ENCODE data around the gene OAF. TPM values are rescaled to one million over a fixed set of nuclear protein-coding genes. Genes with fewer than 3 reads are reported as not detected.

OAF gene
- total RNA-seq, 1 donor from 2014 or later, result 20.9 TPM

DNA sequence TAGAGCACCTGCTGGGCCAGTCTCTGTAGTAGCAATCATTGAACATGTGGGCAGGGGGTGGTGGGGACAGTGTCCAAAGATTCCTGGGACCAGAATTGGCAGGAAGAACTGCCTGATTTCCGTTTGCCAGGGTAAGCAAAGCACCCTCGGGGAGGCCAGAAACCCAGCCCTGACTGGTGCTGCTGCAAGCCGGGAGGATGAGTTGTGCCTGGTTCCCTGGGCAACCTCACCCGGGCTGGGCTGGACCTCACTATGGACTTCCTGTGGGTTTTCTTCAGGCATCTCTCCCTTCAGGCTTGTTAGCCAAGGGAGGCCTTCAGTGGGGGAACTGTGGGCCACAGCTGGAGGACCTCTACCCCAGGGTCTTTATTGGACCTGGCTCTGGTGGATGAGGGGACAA is 21.1 kb downstream of the OAF start:
- H3K27ac ChIP-seq (ENCODE audit: low read depth, low read length), result no peak overlapping the region
- H3K36me3 Mint-ChIP-seq (ENCODE audit: low read depth, unreplicated experiment), result peaks cover 4% of the 10 kb centered on the region
- no peak for FAIRE-seq

DNA sequence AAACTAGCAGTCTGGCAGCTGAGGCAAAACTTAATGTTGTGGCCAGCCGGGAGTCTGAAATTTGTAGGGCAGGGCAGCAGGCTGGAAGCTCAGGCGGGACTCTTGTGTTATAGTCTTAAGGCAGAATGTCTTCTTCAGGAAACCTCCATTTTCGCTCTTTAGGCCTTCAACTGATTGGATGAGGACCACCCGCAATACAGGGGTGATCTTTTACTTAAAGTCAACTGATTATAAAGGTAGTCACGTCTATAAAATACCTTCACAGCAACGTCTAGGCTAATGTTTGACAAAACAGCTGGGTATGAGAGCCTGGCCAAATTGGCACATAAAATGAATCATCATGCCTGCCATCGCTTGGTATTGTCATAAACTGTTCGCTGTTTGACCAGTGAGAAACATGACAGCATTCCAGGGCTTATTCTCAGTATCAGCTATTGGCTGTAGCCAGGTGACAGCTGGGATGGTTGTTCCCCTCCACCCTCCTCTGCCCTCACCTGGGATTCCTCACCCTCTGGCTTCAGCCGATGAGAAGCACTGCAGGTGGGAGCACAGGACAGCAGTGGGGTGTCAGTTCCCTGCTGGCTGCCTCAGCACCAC is 22.5 kb downstream of the OAF start:
- peaks cover 28% of the 10 kb centered on the region for H3K27me3 ChIP-seq (ENCODE audit: insufficient read depth, low read length)
- H3K79me2 ChIP-seq (ENCODE audit: insufficient read depth, low read length), result no peaks in the 10 kb centered on the region
- H4K20me1 ChIP-seq (ENCODE audit: insufficient read depth, low read length), result peaks cover 3% of the 10 kb centered on the region
- no peak for DNase-seq (ENCODE audit: low read depth)
- H3K27ac Mint-ChIP-seq (ENCODE audit: unreplicated experiment), result no peak overlapping the region
- no peak overlapping the region for H3K4me2 ChIP-seq (ENCODE audit: low read length)
- H2AFZ ChIP-seq (ENCODE audit: low read depth, low read length), result no peak overlapping the region
- H3K9me3 ChIP-seq (ENCODE audit: insufficient read depth, low read depth, low read length), result no peaks in the 10 kb centered on the region
- no peak overlapping the region for H3K9ac ChIP-seq (ENCODE audit: low read length)
- TF ChIP-seq, protein P1, sequence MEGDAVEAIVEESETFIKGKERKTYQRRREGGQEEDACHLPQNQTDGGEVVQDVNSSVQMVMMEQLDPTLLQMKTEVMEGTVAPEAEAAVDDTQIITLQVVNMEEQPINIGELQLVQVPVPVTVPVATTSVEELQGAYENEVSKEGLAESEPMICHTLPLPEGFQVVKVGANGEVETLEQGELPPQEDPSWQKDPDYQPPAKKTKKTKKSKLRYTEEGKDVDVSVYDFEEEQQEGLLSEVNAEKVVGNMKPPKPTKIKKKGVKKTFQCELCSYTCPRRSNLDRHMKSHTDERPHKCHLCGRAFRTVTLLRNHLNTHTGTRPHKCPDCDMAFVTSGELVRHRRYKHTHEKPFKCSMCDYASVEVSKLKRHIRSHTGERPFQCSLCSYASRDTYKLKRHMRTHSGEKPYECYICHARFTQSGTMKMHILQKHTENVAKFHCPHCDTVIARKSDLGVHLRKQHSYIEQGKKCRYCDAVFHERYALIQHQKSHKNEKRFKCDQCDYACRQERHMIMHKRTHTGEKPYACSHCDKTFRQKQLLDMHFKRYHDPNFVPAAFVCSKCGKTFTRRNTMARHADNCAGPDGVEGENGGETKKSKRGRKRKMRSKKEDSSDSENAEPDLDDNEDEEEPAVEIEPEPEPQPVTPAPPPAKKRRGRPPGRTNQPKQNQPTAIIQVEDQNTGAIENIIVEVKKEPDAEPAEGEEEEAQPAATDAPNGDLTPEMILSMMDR (IDR thresholded peaks at IDR 0.05; ENCODE audit: insufficient read depth, low read depth, low read length), result no peak
- no peak for TF ChIP-seq EZH2 (IDR thresholded peaks at IDR 0.05; ENCODE audit: insufficient read depth, low read length)
- no peak overlapping the region for H3K4me3 ChIP-seq (ENCODE audit: insufficient read depth, low read depth, low read length)
- no peaks in the 10 kb centered on the region for H3K36me3 Mint-ChIP-seq (ENCODE audit: low read depth, unreplicated experiment)
- H3K4me1 ChIP-seq (ENCODE audit: insufficient read depth, low read length), result no peaks in the 10 kb centered on the region
- H3K27ac ChIP-seq (ENCODE audit: low read depth, low read length), result no peak overlapping the region
- no peaks in the 10 kb centered on the region for H3K9me3 Mint-ChIP-seq (ENCODE audit: unreplicated experiment)
- no peaks in the 10 kb centered on the region for H3K36me3 ChIP-seq (ENCODE audit: insufficient read depth, low read length)
- H3K4me3 Mint-ChIP-seq (ENCODE audit: unreplicated experiment), result no peak overlapping the region
- H3K4me1 Mint-ChIP-seq (ENCODE audit: low read depth, unreplicated experiment), result no peaks in the 10 kb centered on the region
- H3K27me3 Mint-ChIP-seq (ENCODE audit: low read depth, unreplicated experiment), result peaks cover 72% of the 10 kb centered on the region
- FAIRE-seq, result no peak

More for the DNA sequence above, 21.1 kb downstream of the OAF start:
- Mint-ChIP-seq H3K9me3 (ENCODE audit: unreplicated experiment) (no peaks in the 10 kb centered on the region), H3K27ac (ENCODE audit: unreplicated experiment) (no peak overlapping the region), H3K4me3 (ENCODE audit: unreplicated experiment) (no peak overlapping the region), H3K27me3 (ENCODE audit: low read depth, unreplicated experiment) (peaks cover 63% of the 10 kb centered on the region), H3K4me1 (ENCODE audit: low read depth, unreplicated experiment) (no peaks in the 10 kb centered on the region)
- Histone ChIP-seq H3K79me2 (ENCODE audit: insufficient read depth, low read length) (no peaks in the 10 kb centered on the region), H3K9me3 (ENCODE audit: insufficient read depth, low read depth, low read length) (no peaks in the 10 kb centered on the region), H3K27me3 (ENCODE audit: insufficient read depth, low read length) (peaks cover 20% of the 10 kb centered on the region), H3K4me3 (ENCODE audit: insufficient read depth, low read depth, low read length) (no peak overlapping the region), H3K36me3 (ENCODE audit: insufficient read depth, low read length) (no peaks in the 10 kb centered on the region), H4K20me1 (ENCODE audit: insufficient read depth, low read length) (peaks cover 3% of the 10 kb centered on the region), H3K4me1 (ENCODE audit: insufficient read depth, low read length) (no peaks in the 10 kb centered on the region), H3K9ac (ENCODE audit: low read length) (no peak overlapping the region), H2AFZ (ENCODE audit: low read depth, low read length) (no peak overlapping the region), H3K4me2 (ENCODE audit: low read length) (no peak overlapping the region)
- TF ChIP-seq EZH2 (IDR thresholded peaks at IDR 0.05; ENCODE audit: insufficient read depth, low read length), result no peak
- TF ChIP-seq, protein P1 (IDR thresholded peaks at IDR 0.05; ENCODE audit: insufficient read depth, low read depth, low read length), result no peak
- DNase-seq (ENCODE audit: low read depth), result no peak

- Histone ChIP-seq H3K9me3 (ENCODE audit: insufficient read depth, low read depth, low read length) (no peaks in the 10 kb centered on the region), H3K36me3 (ENCODE audit: insufficient read depth, low read length) (no peaks in the 10 kb centered on the region), H3K9ac (ENCODE audit: low read length) (no peak overlapping the region), H3K27me3 (ENCODE audit: insufficient read depth, low read length) (peaks cover 41% of the 10 kb centered on the region), H2AFZ (ENCODE audit: low read depth, low read length) (no peak overlapping the region), H3K27ac (ENCODE audit: low read depth, low read length) (no peak overlapping the region), H3K79me2 (ENCODE audit: insufficient read depth, low read length) (no peaks in the 10 kb centered on the region), H3K4me3 (ENCODE audit: insufficient read depth, low read depth, low read length) (no peak overlapping the region), H3K4me1 (ENCODE audit: insufficient read depth, low read length) (no peaks in the 10 kb centered on the region), H3K4me2 (ENCODE audit: low read length) (no peak overlapping the region), H4K20me1 (ENCODE audit: insufficient read depth, low read length) (no peaks in the 10 kb centered on the region)
- no peaks in the 10 kb centered on the region for H3K4me1 Mint-ChIP-seq (ENCODE audit: low read depth, unreplicated experiment)
- no peak for DNase-seq (ENCODE audit: low read depth)
- no peaks in the 10 kb centered on the region for H3K36me3 Mint-ChIP-seq (ENCODE audit: low read depth, unreplicated experiment)
- TF ChIP-seq, protein P1 (IDR thresholded peaks at IDR 0.05; ENCODE audit: insufficient read depth, low read depth, low read length), result peak; percentile 59
- TF ChIP-seq EZH2 (IDR thresholded peaks at IDR 0.05; ENCODE audit: insufficient read depth, low read length), result no peak
- no peak for FAIRE-seq
- peaks cover 84% of the 10 kb centered on the region for H3K27me3 Mint-ChIP-seq (ENCODE audit: low read depth, unreplicated experiment)
- H3K9me3 Mint-ChIP-seq (ENCODE audit: unreplicated experiment), result no peaks in the 10 kb centered on the region
- no peak overlapping the region for H3K27ac Mint-ChIP-seq (ENCODE audit: unreplicated experiment)
- no peak overlapping the region for H3K4me3 Mint-ChIP-seq (ENCODE audit: unreplicated experiment)
Observed at GRCh38 chr11:120235024-120235628, 24.3 kb downstream of the OAF start.

Data from astrocyte (in vitro differentiated cells and primary cell).